SK-N-MC (cell line): Measurements from ENCODE around the gene NR2E3.

ENCODE experiments used
- DNase-seq: peaks from one replicate; pipeline ENCODE4 v3.0.0-alpha.2; 2011; ENCODE audit warnings: low read depth, low spot score
- H3K27ac ChIP-seq: fragments of 200-600 bp; sonication (generic); 2 replicates; pipeline ENCODE4 v1.5.1; 2016; ENCODE audit warnings: mixed run types
- H3K36me3 ChIP-seq: fragments of 200-600 bp; sonication (generic); 2 replicates; pipeline ENCODE4 v1.6.1; 2017; ENCODE audit warnings: antibody characterized with exemption, low read length, mixed read lengths; ENCODE audit not compliant: insufficient read depth
- H3K4me3 ChIP-seq: fragments of 200-600 bp; sonication (generic); 2 replicates; pipeline ENCODE4 v1.5.1; 2016
- H3K9ac ChIP-seq: fragments of 200-600 bp; sonication (generic); 2 replicates; pipeline ENCODE4 v1.8.0; 2017; ENCODE audit warnings: mixed run types, mixed read lengths; ENCODE audit not compliant: insufficient read length
- H3K9me3 ChIP-seq: fragments of 200-600 bp; sonication (generic); 2 replicates; pipeline ENCODE4 v1.6.1; 2017; ENCODE audit warnings: low read depth, mild to moderate bottlenecking, antibody characterized with exemption, low read length, moderate library complexity, mixed read lengths
- EZH2 ChIP-seq: fragments of 200-600 bp; sonication (generic); IDR thresholded peaks from one replicate; pipeline ENCODE4 v1.6.1; 2017; ENCODE audit warnings: antibody characterized with exemption
- FOXP2 ChIP-seq: optimal IDR thresholded peaks from 2 replicates; pipeline ENCODE3; 2011; ENCODE audit warnings: mild to moderate bottlenecking, moderate library complexity; ENCODE audit not compliant: insufficient read depth; ENCODE audit errors: extremely low read length, control extremely low read depth
- POLR2AphosphoS5 ChIP-seq: IDR thresholded peaks from 2 replicates; pipeline ENCODE4 v1.6.1; 2012; ENCODE audit warnings: mild to moderate bottlenecking, low read depth, low read length, borderline replicate concordance

Gene NR2E3

DNA sequence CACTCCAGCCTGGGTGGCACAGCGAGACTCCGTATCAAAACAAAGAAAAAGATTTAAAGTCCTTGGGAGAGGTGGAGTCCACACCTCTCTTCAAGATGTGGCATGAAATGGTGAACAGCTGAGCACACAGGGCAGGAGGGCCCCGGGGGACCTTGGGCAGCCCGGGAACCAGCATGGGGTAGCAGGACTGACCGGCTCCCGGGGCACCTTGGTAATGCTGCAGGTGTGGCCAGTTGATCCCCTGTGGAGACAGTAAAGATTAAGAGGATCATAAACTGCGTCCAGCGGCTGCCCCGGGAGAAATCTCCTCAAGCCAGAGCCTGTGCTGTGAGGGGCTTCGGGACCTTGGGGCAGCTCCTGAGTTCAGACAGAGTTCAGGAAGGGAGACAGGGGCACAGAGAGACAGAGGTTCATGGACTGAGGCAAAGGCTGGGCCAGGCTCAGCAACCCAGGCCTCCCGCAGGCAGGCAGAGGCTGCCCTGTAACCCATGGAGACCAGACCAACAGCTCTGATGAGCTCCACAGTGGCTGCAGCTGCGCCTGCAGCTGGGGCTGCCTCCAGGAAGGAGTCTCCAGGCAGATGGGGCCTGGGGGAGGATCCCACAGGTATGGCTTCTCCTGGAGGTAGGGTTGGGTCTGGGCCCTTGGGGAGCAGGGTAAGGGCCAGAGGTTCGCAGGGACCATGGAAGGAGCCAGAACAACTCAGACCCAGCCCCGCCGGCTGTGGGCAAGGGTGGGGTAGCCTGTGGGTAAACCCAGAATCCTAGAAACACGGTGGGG lies at the start of gene NR2E3:
NR2E3 (plus strand) TSS at position 299 of the 780 bp plus-strand sequence; CDS start at position 489, 190 bp downstream.
- Histone ChIP-seq H3K4me3 (no peak within 1 kb of the TSS), H3K36me3 (no peaks in the 10 kb centered on the region), H3K27ac (no peak within 1 kb of the TSS), H3K9me3 (no peaks in the 10 kb centered on the region), H3K9ac (no peak within 1 kb of the TSS)
- TF ChIP-seq FOXP2: no peak
- TF ChIP-seq EZH2: no peak
- no peak for TF ChIP-seq POLR2AphosphoS5
- no peak for DNase-seq

DNA sequence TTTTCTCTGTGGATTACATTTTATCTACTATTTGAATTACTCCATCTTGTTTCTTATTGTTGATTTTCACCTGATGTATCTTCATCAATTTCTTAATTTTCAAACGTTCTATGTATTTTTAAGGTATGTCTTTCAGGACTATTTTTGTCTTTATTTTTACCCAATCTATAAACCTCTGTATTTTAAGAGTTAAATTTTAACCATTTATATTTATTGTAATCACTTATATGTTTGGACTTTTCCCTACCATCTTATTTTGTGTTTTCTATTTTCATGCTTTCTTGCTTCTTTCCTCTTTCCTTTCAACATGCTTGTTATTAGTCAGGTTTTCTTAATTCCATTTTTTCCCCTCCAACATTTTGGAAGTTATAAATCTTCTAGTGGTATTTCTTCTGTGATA lies 49.5 kb upstream of the NR2E3 start:
- no peaks in the 10 kb centered on the region for H3K9me3 ChIP-seq
- H3K27ac ChIP-seq: no peak overlapping the region
- H3K9ac ChIP-seq: no peak overlapping the region
- TF ChIP-seq FOXP2 (no peak), POLR2AphosphoS5 (no peak), EZH2 (no peak)
- DNase-seq: no peak
- H3K4me3 ChIP-seq: no peak overlapping the region
- no peaks in the 10 kb centered on the region for H3K36me3 ChIP-seq

DNA sequence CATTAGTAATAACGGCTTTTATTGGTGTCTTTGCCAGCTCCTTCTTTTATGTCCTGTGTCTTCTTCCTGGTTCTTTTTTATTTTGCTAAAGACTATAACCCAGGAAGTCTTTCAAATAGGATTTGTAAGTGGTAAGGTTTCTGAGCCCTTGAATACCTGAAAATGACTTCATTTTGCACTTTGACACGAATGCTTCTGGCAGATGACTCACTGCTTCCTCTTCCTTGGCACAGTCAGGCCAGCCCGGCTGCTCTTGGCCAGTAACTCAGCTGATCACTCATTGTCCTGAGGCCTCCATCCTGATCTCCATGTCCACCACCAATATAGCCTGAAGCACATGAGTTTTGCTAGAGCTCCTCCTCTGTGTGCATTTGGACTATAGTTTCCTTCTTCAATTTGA lies 48.7 kb upstream of the NR2E3 start:
- Histone ChIP-seq H3K9me3 (no peaks in the 10 kb centered on the region), H3K36me3 (no peaks in the 10 kb centered on the region), H3K4me3 (no peak overlapping the region), H3K9ac (no peak overlapping the region), H3K27ac (no peak overlapping the region)
- DNase-seq: no peak
- no peak for TF ChIP-seq EZH2
- no peak for TF ChIP-seq POLR2AphosphoS5
- no peak for TF ChIP-seq FOXP2

DNA sequence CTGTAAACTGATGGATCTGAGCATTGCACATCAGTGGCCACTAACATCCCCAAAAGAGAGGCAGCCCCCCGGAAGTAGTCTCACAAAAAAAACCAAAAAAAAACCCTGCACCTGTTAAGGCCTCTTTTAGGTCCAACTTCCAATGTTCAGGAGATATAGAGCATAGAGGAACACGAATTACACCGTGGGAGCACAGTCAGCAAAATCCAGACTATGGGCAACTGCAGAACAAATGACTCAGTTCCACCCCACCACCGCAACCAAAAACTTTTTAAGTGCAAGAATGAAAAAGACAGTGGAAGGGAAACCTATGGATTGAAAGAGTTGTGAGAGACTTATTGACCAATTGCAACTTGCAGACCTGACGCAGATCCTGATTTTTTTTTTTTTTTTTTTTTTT lies 42.2 kb upstream of the NR2E3 start:
- no peak for TF ChIP-seq POLR2AphosphoS5
- no peak for TF ChIP-seq EZH2
- TF ChIP-seq FOXP2: no peak
- Histone ChIP-seq H3K9ac (no peak overlapping the region), H3K36me3 (no peaks in the 10 kb centered on the region), H3K27ac (no peak overlapping the region), H3K9me3 (no peaks in the 10 kb centered on the region), H3K4me3 (no peak overlapping the region)
- DNase-seq: no peak

DNA sequence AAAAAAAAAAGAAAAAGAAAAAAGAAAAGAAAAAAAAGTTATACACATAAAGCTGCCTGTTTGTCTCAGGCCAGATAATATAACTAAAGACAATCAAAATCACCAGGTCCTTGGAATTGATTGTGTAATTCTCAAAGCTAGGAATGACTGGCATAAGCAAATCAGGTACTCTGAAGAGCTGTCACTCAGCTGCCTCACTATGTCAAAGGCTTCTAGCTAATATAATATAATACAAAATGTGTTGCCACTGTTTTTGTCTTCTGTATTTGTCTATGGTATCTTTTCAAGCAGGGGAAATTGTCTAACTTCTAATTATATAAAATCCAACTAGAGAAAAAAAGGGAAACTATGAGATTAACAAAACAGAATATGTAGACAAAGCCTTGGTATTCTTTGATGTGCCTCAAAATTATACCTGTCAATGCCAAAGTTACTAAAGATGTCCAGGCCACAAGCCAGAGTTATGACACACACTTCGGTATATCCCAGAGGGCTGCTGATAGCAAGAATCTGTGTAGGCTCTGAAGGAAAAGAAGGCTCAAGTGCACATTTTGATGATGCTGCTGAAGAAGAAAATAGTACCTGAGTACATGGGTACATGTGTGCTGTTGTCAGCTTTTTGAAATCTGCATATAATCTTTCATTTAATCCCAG lies 37.0 kb upstream of the NR2E3 start:
- TF ChIP-seq POLR2AphosphoS5 (no peak), EZH2 (no peak), FOXP2 (no peak)
- Histone ChIP-seq H3K9me3 (no peaks in the 10 kb centered on the region), H3K36me3 (no peaks in the 10 kb centered on the region), H3K9ac (no peak overlapping the region), H3K27ac (no peak overlapping the region), H3K4me3 (no peak overlapping the region)
- DNase-seq: no peak

DNA sequence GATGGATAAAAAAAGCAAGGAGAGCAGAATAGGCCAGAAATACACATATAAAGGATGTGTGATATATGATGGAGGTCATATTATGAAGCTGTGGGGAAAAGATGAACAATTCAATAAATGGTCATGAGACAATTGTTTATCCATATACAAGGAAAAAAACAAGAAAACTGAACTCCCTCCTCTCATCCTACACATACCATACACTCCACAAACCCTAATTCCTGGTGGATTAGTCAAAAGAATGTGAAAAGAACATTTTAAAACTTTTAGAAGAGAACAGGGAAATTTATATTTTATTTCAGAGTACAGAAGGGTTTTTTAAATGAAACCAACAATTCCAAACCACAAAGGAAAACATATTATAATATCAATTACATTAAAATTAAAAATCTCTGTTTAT lies 34.5 kb upstream of the NR2E3 start:
- DNase-seq: no peak
- Histone ChIP-seq H3K9me3 (no peaks in the 10 kb centered on the region), H3K36me3 (no peaks in the 10 kb centered on the region), H3K27ac (no peak overlapping the region), H3K9ac (no peak overlapping the region), H3K4me3 (no peak overlapping the region)
- TF ChIP-seq POLR2AphosphoS5 (no peak), EZH2 (no peak), FOXP2 (no peak)

DNA sequence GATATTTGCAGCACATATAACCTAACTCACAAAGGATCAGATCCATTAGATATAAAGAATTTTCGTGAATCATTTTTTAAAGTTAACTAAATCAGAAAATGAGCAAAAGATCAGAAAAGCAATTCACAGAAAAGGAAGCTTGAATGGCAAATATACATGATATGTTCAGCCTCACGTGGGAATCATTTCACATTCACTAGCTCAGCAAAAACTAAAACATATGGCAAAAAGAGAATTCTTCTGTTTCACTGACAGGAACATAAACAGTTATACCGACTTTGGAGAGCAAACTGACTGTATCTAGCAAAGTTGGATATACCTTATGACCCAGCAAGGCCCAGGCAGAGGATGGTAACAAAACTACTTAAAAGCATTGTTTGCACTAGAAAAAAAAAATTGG lies 34.0 kb upstream of the NR2E3 start:
- no peaks in the 10 kb centered on the region for H3K9me3 ChIP-seq
- H3K36me3 ChIP-seq: no peaks in the 10 kb centered on the region
- H3K9ac ChIP-seq: no peak overlapping the region
- DNase-seq: no peak
- no peak overlapping the region for H3K27ac ChIP-seq
- TF ChIP-seq POLR2AphosphoS5: no peak
- H3K4me3 ChIP-seq: no peak overlapping the region

DNA sequence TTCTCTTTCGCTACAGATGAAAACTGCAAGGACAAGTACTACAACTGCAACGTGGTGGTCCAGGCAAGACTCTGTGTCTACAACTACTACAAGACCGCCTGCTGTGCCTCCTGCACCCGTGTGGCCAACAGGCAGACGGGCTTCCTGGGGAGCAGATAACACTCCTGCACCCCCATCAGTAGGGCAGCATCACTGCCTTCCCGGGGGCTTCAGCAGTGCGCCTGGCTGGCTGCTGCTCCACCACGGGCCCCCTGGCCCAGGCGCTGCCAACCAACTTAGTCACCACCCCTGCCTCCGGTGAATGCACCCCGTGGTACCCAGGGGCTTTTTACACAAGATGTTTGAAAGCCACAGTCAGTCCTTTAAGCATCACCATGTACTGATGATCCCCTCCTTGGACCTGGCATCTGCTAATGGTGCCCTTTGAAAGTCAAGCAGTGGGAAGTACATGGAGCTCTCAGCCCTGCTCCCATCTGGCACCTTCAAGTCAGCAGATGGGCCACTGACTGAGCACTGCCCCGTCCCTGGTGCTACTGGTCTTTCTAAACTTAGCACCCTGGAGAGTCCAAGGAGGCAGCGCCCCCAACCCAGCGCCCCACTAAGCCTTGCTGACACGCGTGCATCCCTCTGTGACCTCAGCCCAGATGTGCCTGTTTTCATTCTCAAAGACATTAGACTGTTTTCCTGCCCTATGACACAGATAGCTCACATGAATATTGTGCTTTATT lies 33.0 kb upstream of the NR2E3 start:
- H3K4me3 ChIP-seq: no peak overlapping the region
- no peaks in the 10 kb centered on the region for H3K9me3 ChIP-seq
- no peak overlapping the region for H3K27ac ChIP-seq
- no peak for TF ChIP-seq EZH2
- no peak for TF ChIP-seq POLR2AphosphoS5
- TF ChIP-seq FOXP2: no peak
- DNase-seq: no peak
- no peaks in the 10 kb centered on the region for H3K36me3 ChIP-seq
- H3K9ac ChIP-seq: no peak overlapping the region
